Activated CD4-positive, alpha-beta T cell treated with anti-CD3 and anti-CD28 coated beads, Interleukin-2, amount 50 U/mL, for 1 hour (primary cell): ENCODE data around the gene NACA.
A peak's percentile ranks its signal among the peaks of the same experiment; 100 is the strongest.
"Not testable (repeated sequence)": the region's sequence is repeated elsewhere in the genome, so short reads cannot be mapped to it uniquely, and the experiment has no call there.

Experiments used
- DNase-seq: peaks from one replicate; pipeline ENCODE4 v3.0.0-alpha.2; 2020

NACA gene

GRCh38 chr12:56724972-56725722 is at the start of gene NACA:
NACA (minus strand) TSS chr12:56725299; CDS start chr12:56724521, 778 bp downstream.
- peak; percentile 97 for DNase-seq

GRCh38 chr12:56773113-56773512 is 48.0 kb upstream of the NACA start:
- DNase-seq: no peak

- no peak for DNase-seq
Measured at GRCh38 chr12:56772625-56773024, 47.5 kb upstream of the NACA start.

- DNase-seq: no peak
Measured at GRCh38 chr12:56769868-56770267, 44.8 kb upstream of the NACA start.

GRCh38 chr12:56768424-56768823 is 43.3 kb upstream of the NACA start:
- DNase-seq: no peak

DNA sequence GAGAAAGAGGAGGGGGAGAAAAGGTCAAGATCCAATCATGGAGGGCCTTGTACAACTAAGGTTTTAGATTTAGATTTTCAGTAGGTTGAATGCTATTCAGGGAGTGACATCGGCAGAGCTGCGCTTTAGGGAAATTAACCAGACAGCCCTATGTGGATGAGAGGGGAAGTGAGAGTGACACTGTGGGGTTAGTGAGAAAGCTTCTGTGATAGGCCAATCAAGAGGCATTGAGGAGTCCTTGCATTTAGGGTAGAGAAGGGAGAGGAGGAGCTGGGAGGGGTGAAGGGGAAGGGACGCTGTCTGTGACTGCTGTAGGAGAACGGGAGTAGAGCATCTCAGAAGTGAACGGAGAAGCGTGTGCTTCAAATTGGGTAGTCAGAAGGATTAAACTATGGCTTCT is 41.4 kb upstream of the NACA start:
- DNase-seq: no peak

DNA sequence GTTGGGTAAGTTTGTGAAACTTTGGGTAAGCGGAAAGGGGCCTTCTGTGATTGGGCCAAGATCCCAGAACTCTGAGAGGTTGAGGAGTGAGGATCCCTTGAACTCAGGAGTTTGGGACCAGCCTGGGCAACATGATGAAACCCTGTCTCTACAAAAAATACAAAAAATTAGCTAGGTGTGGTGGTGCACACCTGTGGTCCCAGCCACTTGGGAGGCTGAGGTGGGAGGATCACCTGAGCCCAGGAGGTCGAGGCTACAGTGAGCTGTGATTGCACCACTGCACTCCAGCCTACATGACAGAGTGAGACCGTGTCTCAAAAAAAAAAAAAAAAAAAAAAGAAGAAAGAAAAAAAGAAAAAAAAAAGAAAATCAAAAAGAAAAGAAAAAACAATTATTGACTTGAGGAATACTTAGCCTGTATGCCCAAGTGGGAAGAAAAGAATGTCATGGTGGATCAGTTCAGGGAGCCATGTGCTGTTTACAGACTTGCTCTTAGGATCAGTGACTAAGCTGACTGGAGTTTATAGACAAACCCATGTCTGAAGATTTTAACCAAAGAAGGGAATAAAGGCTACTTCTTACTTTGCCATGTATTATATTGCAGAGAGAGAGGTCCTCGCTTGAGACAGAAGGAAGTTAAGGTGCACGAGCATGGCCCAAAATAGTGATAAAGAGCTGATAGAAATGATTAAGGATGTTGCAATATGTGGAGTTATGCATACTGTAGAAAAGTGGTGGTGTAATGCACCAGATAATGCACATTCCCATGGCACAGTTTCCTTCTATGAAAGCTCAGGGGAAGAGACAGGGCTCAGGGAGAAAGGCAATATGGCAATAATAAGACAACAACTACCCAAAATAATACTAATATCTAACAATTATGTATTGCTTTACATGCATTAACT is 38.9 kb upstream of the NACA start:
- no peak for DNase-seq

- no peak for DNase-seq
Measured at GRCh38 chr12:56761812-56762211, 36.7 kb upstream of the NACA start.

GRCh38 chr12:56760460-56760859 is 35.4 kb upstream of the NACA start:
- DNase-seq: no peak

DNA sequence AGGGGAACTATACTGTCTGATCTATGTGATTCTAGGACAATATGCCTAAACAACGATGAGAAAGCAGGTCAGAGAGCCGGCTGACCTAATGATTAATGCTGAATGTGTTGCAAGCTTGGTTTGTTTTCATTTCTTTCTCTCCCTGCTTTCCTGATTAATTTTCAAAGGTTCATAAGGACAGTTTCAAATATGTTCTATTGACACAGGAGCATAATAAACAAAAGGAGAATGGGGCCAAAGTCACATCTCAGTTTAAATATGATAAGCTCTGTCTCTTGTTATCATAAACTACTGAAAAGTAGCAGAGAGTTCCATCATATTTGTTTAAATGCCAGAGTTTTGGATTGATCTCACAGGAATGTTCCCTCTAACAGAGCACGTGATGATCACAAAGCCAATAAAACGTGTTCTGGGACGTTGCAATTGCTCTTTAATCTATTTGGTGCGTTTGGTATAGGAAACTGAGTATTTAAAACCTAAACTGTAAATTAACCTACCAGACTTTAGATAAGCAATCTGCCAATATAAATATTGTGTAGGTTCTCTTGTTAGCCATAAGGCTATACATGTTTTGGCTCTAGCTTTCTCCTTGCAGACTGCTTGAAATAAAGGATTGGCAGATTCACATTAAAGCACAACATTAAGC is 34.3 kb upstream of the NACA start:
- no peak for DNase-seq

DNA sequence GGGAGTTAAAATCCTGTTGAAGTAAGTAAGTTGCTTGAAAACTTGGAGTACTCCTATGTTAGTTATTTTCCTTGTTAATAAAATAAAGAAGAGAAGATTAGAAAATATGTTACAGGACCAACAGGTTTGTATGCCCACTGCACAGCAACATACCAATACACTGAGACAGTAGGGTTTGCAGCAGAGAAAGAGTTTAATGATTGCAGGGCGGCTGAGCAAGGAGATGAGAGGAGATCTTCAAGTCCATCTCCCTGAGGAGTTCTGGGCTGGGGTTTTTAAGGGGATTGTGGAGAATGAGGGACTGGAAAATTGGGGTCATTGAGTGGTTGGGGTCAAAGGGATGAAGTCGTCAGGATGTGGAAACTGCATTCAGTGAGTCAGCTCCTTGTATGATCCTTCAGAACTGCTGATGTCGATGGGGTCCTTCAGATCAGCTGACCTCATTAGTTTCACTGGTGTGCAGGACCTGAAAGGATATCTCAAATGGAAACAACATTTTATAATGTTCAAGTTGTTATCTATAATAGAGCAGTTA is 33.7 kb upstream of the NACA start:
- DNase-seq: no peak

- not testable (repeated sequence) for DNase-seq
Measured at GRCh38 chr12:56757971-56758370, 32.9 kb upstream of the NACA start.

DNA sequence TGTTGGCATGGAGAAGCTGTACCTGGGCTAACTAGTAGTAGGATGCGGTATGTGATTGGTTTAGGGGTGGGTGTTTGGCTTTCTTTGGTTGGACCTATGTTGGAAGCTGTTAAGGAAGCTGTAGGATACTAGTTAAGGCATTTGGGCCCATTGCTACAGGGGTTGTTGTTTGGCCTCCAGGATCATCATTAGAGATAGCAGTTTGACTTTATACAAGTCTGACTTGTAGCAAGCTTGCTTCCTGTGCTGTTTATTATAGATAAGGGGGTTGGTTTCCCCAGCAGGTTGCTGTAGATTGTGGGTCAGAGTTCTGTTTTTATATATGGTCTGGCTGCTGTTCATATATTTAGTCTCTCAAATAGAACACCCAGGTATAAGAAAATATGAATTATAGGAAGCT is 28.5 kb upstream of the NACA start:
- no peak for DNase-seq

DNA sequence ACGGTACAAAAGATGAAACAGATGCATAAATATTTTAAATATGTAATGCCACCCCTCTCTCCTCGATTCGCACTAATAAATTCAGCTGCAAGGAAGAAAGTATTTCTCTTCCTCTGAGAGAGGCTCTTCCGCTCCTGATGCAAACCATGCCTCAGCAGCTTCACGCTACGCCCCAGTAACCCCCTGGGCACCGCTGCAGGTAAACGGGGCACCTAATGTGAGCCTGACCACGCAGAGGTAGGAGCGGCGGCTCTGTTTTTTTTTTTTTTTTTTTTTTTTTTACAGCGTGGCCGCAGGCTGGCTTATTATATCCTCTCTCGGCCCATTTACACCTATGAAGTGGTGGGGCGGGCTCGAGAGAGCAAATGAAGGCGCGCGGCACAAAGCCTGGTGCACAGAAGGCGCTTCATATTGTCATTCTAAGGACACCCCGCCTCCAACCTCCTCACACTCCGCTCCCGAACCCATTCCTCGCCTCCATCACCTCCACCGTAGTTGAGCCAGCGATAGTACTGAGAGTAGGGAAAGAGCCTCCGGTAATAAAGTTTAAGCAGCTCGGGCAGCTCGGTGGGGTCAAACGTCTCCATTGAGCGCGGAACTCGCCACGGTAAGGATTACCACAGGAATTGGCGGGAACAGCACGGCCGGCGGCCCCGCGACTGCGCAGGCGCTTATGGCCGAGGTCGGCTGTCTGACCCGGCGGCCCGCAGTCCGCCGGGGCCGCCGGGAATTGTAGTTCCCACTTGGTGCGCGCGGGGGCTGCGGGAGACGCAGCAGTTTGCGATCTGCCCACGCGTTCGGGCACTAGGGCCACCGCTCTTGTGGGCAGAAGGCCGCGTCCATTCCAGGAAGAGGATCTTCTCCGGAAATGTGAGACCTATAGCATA is 26.9 kb upstream of the NACA start, which contains the start of gene PRIM1:
Gene PRIM1 (minus strand): TSS at position 612 of the 887 bp plus-strand sequence. CDS start 25 bp downstream, at position 587.
- peak; percentile 77 for DNase-seq

- DNase-seq: not testable (repeated sequence)
Measured at GRCh38 chr12:56750596-56750995, 25.5 kb upstream of the NACA start.

GRCh38 chr12:56749853-56750252 is 24.8 kb upstream of the NACA start:
- DNase-seq: no peak

DNA sequence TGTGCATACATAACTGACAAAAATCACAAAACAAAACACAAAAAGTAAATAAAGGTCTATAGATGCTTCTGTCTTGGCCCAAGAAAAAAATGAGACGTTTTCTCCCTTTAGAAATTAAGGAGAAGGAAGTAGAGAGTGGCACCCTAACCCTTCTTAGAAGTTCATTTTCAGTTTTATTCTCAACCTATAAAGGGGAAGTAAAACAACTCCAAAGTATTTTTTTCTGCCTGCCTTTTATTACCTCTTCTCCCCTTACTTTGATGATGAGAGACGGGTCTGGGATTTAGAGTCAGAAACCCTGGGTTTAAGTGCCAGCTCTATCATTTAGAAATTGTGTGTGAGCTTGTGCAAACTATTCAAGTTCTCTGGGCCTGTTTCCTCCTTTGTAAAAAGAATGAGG is 24.3 kb upstream of the NACA start:
- DNase-seq: no peak

GRCh38 chr12:56728139-56728861 is 3.2 kb upstream of the NACA start:
- no peak for DNase-seq

DNA sequence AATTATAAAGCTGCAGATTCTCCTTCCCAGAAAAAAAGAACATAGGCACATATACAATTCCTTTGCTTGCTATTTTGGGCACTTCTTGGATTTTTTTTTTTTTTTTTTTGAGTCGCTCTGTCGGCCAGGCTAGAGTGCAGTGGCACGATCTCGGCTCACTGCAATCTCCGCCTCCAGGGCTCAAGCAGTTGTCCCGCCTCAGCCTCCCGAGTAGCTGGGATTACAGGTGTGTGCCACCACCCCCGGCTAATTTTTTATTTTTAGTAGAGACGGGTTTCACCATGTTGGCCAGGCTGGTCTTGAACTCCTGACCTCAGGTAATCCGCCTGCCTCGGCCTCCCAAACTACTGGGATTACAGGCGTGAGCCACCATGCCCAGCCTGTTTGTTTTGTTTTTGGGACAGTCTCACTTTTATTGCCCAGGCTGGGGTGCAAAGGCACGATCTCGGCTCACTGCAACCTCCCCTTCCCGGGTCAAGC is 1.1 kb upstream of the NACA start:
- not testable (repeated sequence) for DNase-seq

GRCh38 chr12:56725723-56726102 is 614 bp upstream of the NACA start:
- DNase-seq: no peak

DNA sequence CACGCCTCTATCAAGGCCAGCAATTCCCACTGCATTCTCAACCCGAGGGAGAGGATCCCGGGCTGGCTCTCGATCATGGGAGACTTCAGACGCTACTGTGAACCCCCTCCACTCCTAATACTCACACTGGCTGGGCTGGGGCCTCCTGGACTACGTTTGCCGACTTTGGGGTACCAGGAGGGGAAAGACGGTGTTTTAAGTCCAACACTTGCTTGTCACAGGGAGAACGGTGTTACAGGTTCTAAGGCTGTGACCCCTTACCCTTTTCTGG is 463 bp downstream of the NACA start:
- DNase-seq: no peak
